Right cardiac atrium (tissue), 5 donors: ENCODE measurements around the gene SPP2. TPM values are rescaled to one million over a fixed set of nuclear protein-coding genes. Genes with fewer than 3 reads are reported as not detected.

Source experiments
- ATAC-seq, 2 donors: fragments of 200-7000 bp; cut with Tn5 transposase; one replicate each; pipeline versions ENCODE4 v1.8.0 to v1.9.1; 2020; ENCODE audit warnings: moderate library complexity in 2 of 2, mild to moderate bottlenecking in 1 of 2
- DNase-seq, 3 donors: peaks; one replicate each; pipeline ENCODE4 v3.0.0-alpha.2; 2020
- H3K27ac ChIP-seq: one replicate; pipeline ENCODE4 v1.5.1; 2013; ENCODE audit warnings: mild to moderate bottlenecking, low read length, control low read depth, moderate library complexity
- H3K27me3 ChIP-seq: one replicate; pipeline ENCODE4 v1.6.1; 2013; ENCODE audit not compliant: control insufficient read depth, insufficient read depth
- H3K4me1 ChIP-seq: one replicate; pipeline ENCODE4 v1.6.1; 2013; ENCODE audit warnings: low read length; ENCODE audit not compliant: control insufficient read depth, insufficient read depth
- H3K4me3 ChIP-seq: one replicate; pipeline ENCODE4 v1.5.1; 2013; ENCODE audit warnings: low read length, control low read depth
- H3K9me3 ChIP-seq: one replicate; pipeline ENCODE4 v1.6.1; 2013; ENCODE audit warnings: low read length; ENCODE audit not compliant: control insufficient read depth
- WGBS: extraction: QIAGEN DNeasy Blood & Tissue Kit; methylation state at CpG from one replicate; pipeline ENCODE4 v1.1.7; 2013; 5-methylcytosine and 5-hydroxymethylcytosine counted together
- intact Hi-C, 4 donors: fragments of 100-400 bp; cut with DNase I; formaldehyde crosslinking; loops; one replicate each; pipeline versions ENCODE4 v1.11.0 to v1.14.0; 2022 to 2023
- polyA plus RNA-seq: library from polyadenylated mRNA; stranded (reverse); fragments of 200-250 nt; gene quantifications from one replicate; pipeline ENCODE4 v1.2.3, GENCODE V29; 2013
- total RNA-seq, 4 donors: library from RNA; stranded (reverse); fragmentation: NEBNext Ultra II Directional; extraction: Animal tissue kit (Norgen Biotek cat#: 25700); gene quantifications; one replicate each; pipeline ENCODE4 v1.2.1, GENCODE V29; 2021
- donor health status: healthy with polysubstance abuse.
- donor health status: DM: no; HTN: yes; CAD: no.
- donor health status: DM: no; HTN: no; CAD: no.
- donor health status: DM: no; HTN: yes; CAD: no; lungs with severe emphysema.
- donor health status: DM: yes; HTN: yes; CAD: no.

SPP2 gene
- total and polyA plus RNA-seq, 5 donors = not detected

GRCh38 chr2:234044157-234044556 is 6.3 kb upstream of the SPP2 start:
- H3K4me3 ChIP-seq = no peak overlapping the region
- intact Hi-C loops = no loop called here
- ATAC-seq (no peak), DNase-seq (no peak)
- no peak overlapping the region for H3K27ac ChIP-seq
- H3K4me1 ChIP-seq = no peaks in the 10 kb centered on the region
- no peaks in the 10 kb centered on the region for H3K9me3 ChIP-seq
- no peaks in the 10 kb centered on the region for H3K27me3 ChIP-seq
- 37% methylated on average over 1 of the region's 1 CpG for WGBS

- ATAC-seq (no peak), DNase-seq (no peak)
- Histone ChIP-seq H3K4me1 (no peaks in the 10 kb centered on the region), H3K4me3 (no peak overlapping the region), H3K27ac (no peak overlapping the region), H3K9me3 (no peaks in the 10 kb centered on the region), H3K27me3 (no peaks in the 10 kb centered on the region)
- 78% methylated on average over 3 of the region's 3 CpGs for WGBS
- intact Hi-C loops = no loop called here
These were observed 4.0 kb upstream of the SPP2 start for GRCh38 chr2:234046521-234046920.

- intact Hi-C loops = no loop called here
- Histone ChIP-seq H3K4me3 (no peak overlapping the region), H3K9me3 (no peaks in the 10 kb centered on the region), H3K27ac (no peak overlapping the region), H3K27me3 (no peaks in the 10 kb centered on the region), H3K4me1 (no peaks in the 10 kb centered on the region)
- no peak for ATAC-seq
- no peak for DNase-seq
These were observed 3.1 kb upstream of the SPP2 start for GRCh38 chr2:234047361-234047760.

GRCh38 chr2:234048049-234048448 is 2.5 kb upstream of the SPP2 start:
- DNase-seq = no peak
- Histone ChIP-seq H3K4me3 (no peak overlapping the region), H3K4me1 (no peaks in the 10 kb centered on the region), H3K27ac (no peak overlapping the region), H3K27me3 (no peaks in the 10 kb centered on the region), H3K9me3 (no peaks in the 10 kb centered on the region)
- WGBS = 79% methylated on average over 4 of the region's 4 CpGs
- intact Hi-C loops = no loop called here
- no peak for ATAC-seq

- no peak overlapping the region for H3K27ac ChIP-seq
- no peak for ATAC-seq
- H3K27me3 ChIP-seq = no peaks in the 10 kb centered on the region
- DNase-seq = no peak
- 87% methylated on average over 4 of the region's 4 CpGs for WGBS
- intact Hi-C loops = no loop called here
- no peak overlapping the region for H3K4me3 ChIP-seq
- H3K4me1 ChIP-seq = no peaks in the 10 kb centered on the region
- no peaks in the 10 kb centered on the region for H3K9me3 ChIP-seq
These were observed 1.0 kb downstream of the SPP2 start for GRCh38 chr2:234051374-234052070.

GRCh38 chr2:234058881-234059280 is 8.4 kb downstream of the SPP2 start:
- no peak for ATAC-seq
- Histone ChIP-seq H3K27ac (no peak overlapping the region), H3K27me3 (no peaks in the 10 kb centered on the region), H3K4me3 (no peak overlapping the region), H3K4me1 (no peaks in the 10 kb centered on the region), H3K9me3 (no peaks in the 10 kb centered on the region)
- WGBS = 80% methylated on average over 4 of the region's 4 CpGs
- DNase-seq = no peak
- intact Hi-C loops = no loop called here

- H3K4me3 ChIP-seq = no peak overlapping the region
- no peaks in the 10 kb centered on the region for H3K27me3 ChIP-seq
- no peaks in the 10 kb centered on the region for H3K9me3 ChIP-seq
- no peak overlapping the region for H3K27ac ChIP-seq
- intact Hi-C loops = loop anchor here in 1 of 4 donors (10.0 kb wide), 1 partner anchor 415 kb away; no protein-coding TSS in a partner anchor
- DNase-seq = no peak
- ATAC-seq = no peak
- WGBS = 78% methylated on average over 8 of the region's 8 CpGs
- no peaks in the 10 kb centered on the region for H3K4me1 ChIP-seq
These were observed 9.7 kb downstream of the SPP2 start for GRCh38 chr2:234060236-234060635.

- intact Hi-C loops = loop anchor here in 1 of 4 donors (10.0 kb wide), 1 partner anchor 417 kb away; no protein-coding TSS in a partner anchor
- Histone ChIP-seq H3K27ac (no peak overlapping the region), H3K4me1 (no peaks in the 10 kb centered on the region), H3K27me3 (no peaks in the 10 kb centered on the region), H3K4me3 (no peak overlapping the region), H3K9me3 (no peaks in the 10 kb centered on the region)
- DNase-seq (no peak), ATAC-seq (no peak)
- WGBS = 64% methylated on average over 6 of the region's 6 CpGs
These were observed 11.2 kb downstream of the SPP2 start for GRCh38 chr2:234061624-234062257.

- Histone ChIP-seq H3K27ac (no peak overlapping the region), H3K9me3 (no peaks in the 10 kb centered on the region), H3K4me1 (no peaks in the 10 kb centered on the region), H3K27me3 (no peaks in the 10 kb centered on the region), H3K4me3 (no peak overlapping the region)
- intact Hi-C loops = loop anchor here in 1 of 4 donors (10.0 kb wide), 1 partner anchor 422 kb away; no protein-coding TSS in a partner anchor
- DNase-seq (no peak), ATAC-seq (no peak)
- 86% methylated on average over 2 of the region's 2 CpGs for WGBS
These were observed 16.1 kb downstream of the SPP2 start for GRCh38 chr2:234066587-234066986.

- H3K9me3 ChIP-seq = no peaks in the 10 kb centered on the region
- intact Hi-C loops = no loop called here
- no peak overlapping the region for H3K4me3 ChIP-seq
- no peaks in the 10 kb centered on the region for H3K4me1 ChIP-seq
- ATAC-seq = no peak
- H3K27ac ChIP-seq = no peak overlapping the region
- DNase-seq = no peak
- 82% methylated on average over 3 of the region's 3 CpGs for WGBS
- no peaks in the 10 kb centered on the region for H3K27me3 ChIP-seq
These were observed 21.2 kb downstream of the SPP2 start for GRCh38 chr2:234071664-234072063.

- WGBS = 88% methylated on average over 4 of the region's 4 CpGs
- no peak for ATAC-seq
- intact Hi-C loops = no loop called here
These were observed 22.0 kb downstream of the SPP2 start for GRCh38 chr2:234072454-234072853.

More at GRCh38 chr2:234072454-234072853, 22.0 kb downstream of the SPP2 start:
- no peaks in the 10 kb centered on the region for H3K4me1 ChIP-seq
- no peak overlapping the region for H3K27ac ChIP-seq
- no peak for DNase-seq
- no peaks in the 10 kb centered on the region for H3K9me3 ChIP-seq
- H3K4me3 ChIP-seq = no peak overlapping the region
- H3K27me3 ChIP-seq = no peaks in the 10 kb centered on the region
